Fibroblast of skin of scalp (primary cell): Measurements from ENCODE around the gene TRIB2. TPM values are rescaled to one million over a fixed set of nuclear protein-coding genes. Genes with fewer than 3 reads are reported as not detected.
"Not testable (repeated sequence)": the region's sequence is repeated elsewhere in the genome, so short reads cannot be mapped to it uniquely, and the experiment has no call there.

Experiments
- DNase-seq: peaks from one replicate; pipeline ENCODE4 v3.0.0-alpha.2; 2013
- polyA plus RNA-seq, 2 experiments: library from polyadenylated mRNA; unstranded; fragments of 120-200 nt; gene quantifications; one replicate each; pipeline ENCODE4 v1.2.1, GENCODE V29; 2013; ENCODE audit not compliant: insufficient read length in 2 of 2

TRIB2 gene
- polyA plus RNA-seq (2013, experiment 1 of 2; ENCODE audit: insufficient read length): 30.8 TPM
- polyA plus RNA-seq (2013, experiment 2 of 2; ENCODE audit: insufficient read length): 31.2 TPM

- DNase-seq: peak; percentile 94
Measured at GRCh38 chr2:12716282-12717190, at the start of gene TRIB2. Gene TRIB2 (plus strand): TSS chr2:12716936. CDS start chr2:12718308, 1,372 bp downstream.

- no peak for DNase-seq
Measured at GRCh38 chr2:12669036-12669435, 47.7 kb upstream of the TRIB2 start.

- DNase-seq: no peak
Measured at GRCh38 chr2:12672711-12673315, 43.9 kb upstream of the TRIB2 start.

- DNase-seq: no peak
Measured at GRCh38 chr2:12674644-12675328, 42.0 kb upstream of the TRIB2 start.

GRCh38 chr2:12675352-12675795 is 41.4 kb upstream of the TRIB2 start:
- peak; percentile 23 for DNase-seq

GRCh38 chr2:12675801-12676200 is 40.9 kb upstream of the TRIB2 start:
- DNase-seq: no peak

GRCh38 chr2:12676771-12677170 is 40.0 kb upstream of the TRIB2 start:
- no peak for DNase-seq

- peak; percentile 42 for DNase-seq
Measured at GRCh38 chr2:12678186-12678585, 38.5 kb upstream of the TRIB2 start.

GRCh38 chr2:12679550-12680072 is 37.1 kb upstream of the TRIB2 start:
- DNase-seq: no peak

GRCh38 chr2:12680115-12680514 is 36.6 kb upstream of the TRIB2 start:
- not testable (repeated sequence) for DNase-seq

- DNase-seq: no peak
Measured at GRCh38 chr2:12682017-12682416, 34.7 kb upstream of the TRIB2 start.

GRCh38 chr2:12683457-12684100 is 33.2 kb upstream of the TRIB2 start:
- no peak for DNase-seq

GRCh38 chr2:12684471-12684936 is 32.2 kb upstream of the TRIB2 start:
- peak; percentile 49 for DNase-seq

- DNase-seq: peak; percentile 30
Measured at GRCh38 chr2:12685145-12685544, 31.6 kb upstream of the TRIB2 start.

GRCh38 chr2:12685956-12686355 is 30.8 kb upstream of the TRIB2 start:
- DNase-seq: no peak

GRCh38 chr2:12686708-12687283 is 29.9 kb upstream of the TRIB2 start:
- no peak for DNase-seq

- DNase-seq: no peak
Measured at GRCh38 chr2:12688091-12688490, 28.6 kb upstream of the TRIB2 start.

- no peak for DNase-seq
Measured at GRCh38 chr2:12688893-12689292, 27.8 kb upstream of the TRIB2 start.

GRCh38 chr2:12693509-12693908 is 23.2 kb upstream of the TRIB2 start:
- DNase-seq: no peak

GRCh38 chr2:12694990-12695774 is 21.6 kb upstream of the TRIB2 start:
- no peak for DNase-seq

- DNase-seq: no peak
Measured at GRCh38 chr2:12697617-12698016, 19.1 kb upstream of the TRIB2 start.
